ENCODE measurements around the gene ACTL8.

The ACTL8 gene

DNA sequence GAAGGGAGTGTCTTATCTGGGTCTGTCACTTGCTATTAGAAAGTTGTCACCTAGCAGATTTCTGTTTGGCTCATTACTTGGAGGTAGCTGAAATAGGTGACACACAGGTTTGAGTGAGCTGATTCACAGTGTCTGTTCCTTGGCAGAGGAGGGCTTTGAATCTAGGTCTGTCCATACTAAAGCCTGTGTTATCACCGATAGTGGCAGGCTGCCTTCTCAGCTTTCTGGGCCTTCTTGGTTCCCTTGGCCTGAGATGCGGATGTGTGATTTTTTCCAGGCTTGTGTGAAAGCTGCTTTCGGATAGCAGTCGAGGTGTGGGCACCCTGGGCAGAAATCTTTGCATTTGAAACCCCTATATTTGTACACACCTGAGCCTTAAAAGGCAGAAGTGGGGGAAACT, 73.9 kb downstream of the ACTL8 start:
- H2AFZ ChIP-seq (ENCODE audit: low read length), result no peak overlapping the region
- H3K36me3 ChIP-seq (replicated peaks; ENCODE audit: insufficient read depth, low read length), result no peaks in the 10 kb centered on the region

GRCh38 chr1:17829579-17829978, 74.4 kb downstream of the ACTL8 start:
- H3K36me3 ChIP-seq (replicated peaks; ENCODE audit: insufficient read depth, low read length), result no peaks in the 10 kb centered on the region
- no peak overlapping the region for H3K4me3 ChIP-seq (ENCODE audit: low read length)
- H3K4me2 ChIP-seq (ENCODE audit: low read depth, low read length), result no peak overlapping the region
- peaks cover 91% of the 10 kb centered on the region for H3K27me3 ChIP-seq (replicated peaks; ENCODE audit: insufficient read depth, low read length)
- DNase-seq, result no peak
- H3K79me2 ChIP-seq (ENCODE audit: low read length), result no peaks in the 10 kb centered on the region
- H2AFZ ChIP-seq (ENCODE audit: low read length), result no peak overlapping the region
- H3K9me3 ChIP-seq (replicated peaks; ENCODE audit: insufficient read depth, low read length), result no peaks in the 10 kb centered on the region
- H3K27ac ChIP-seq (ENCODE audit: low read length), result no peak overlapping the region
- H3K9ac ChIP-seq (ENCODE audit: low read length), result no peak overlapping the region
- no peaks in the 10 kb centered on the region for H3K9me2 ChIP-seq (replicated peaks; ENCODE audit: insufficient read depth, low read length)
- no peak for TF ChIP-seq CTCF (IDR thresholded peaks at IDR 0.05; ENCODE audit: low read length)
- no peak for TF ChIP-seq EZH2 (optimal IDR thresholded peaks at IDR 0.05; ENCODE audit: low read depth, low read length)
- TF ChIP-seq EZH2phosphoT487 (IDR thresholded peaks at IDR 0.05; ENCODE audit: low read length), result no peak
- H3K4me1 ChIP-seq (ENCODE audit: low read length), result no peaks in the 10 kb centered on the region
- no peaks in the 10 kb centered on the region for H4K20me1 ChIP-seq (ENCODE audit: insufficient read depth, low read length)
- H3F3A ChIP-seq (ENCODE audit: insufficient read depth, low read length), result no peaks in the 10 kb centered on the region

More for the DNA sequence above, 73.9 kb downstream of the ACTL8 start:
- peaks cover 91% of the 10 kb centered on the region for H3K27me3 ChIP-seq (replicated peaks; ENCODE audit: insufficient read depth, low read length)
- no peak for DNase-seq
- TF ChIP-seq EZH2phosphoT487 (IDR thresholded peaks at IDR 0.05; ENCODE audit: low read length) (no peak), CTCF (IDR thresholded peaks at IDR 0.05; ENCODE audit: low read length) (no peak), EZH2 (optimal IDR thresholded peaks at IDR 0.05; ENCODE audit: low read depth, low read length) (no peak)
- no peak overlapping the region for H3K4me2 ChIP-seq (ENCODE audit: low read depth, low read length)
- H3K79me2 ChIP-seq (ENCODE audit: low read length), result no peaks in the 10 kb centered on the region
- no peaks in the 10 kb centered on the region for H3F3A ChIP-seq (ENCODE audit: insufficient read depth, low read length)
- no peaks in the 10 kb centered on the region for H4K20me1 ChIP-seq (ENCODE audit: insufficient read depth, low read length)
- H3K4me3 ChIP-seq (ENCODE audit: low read length), result no peak overlapping the region
- H3K9me2 ChIP-seq (replicated peaks; ENCODE audit: insufficient read depth, low read length), result no peaks in the 10 kb centered on the region
- H3K4me1 ChIP-seq (ENCODE audit: low read length), result no peaks in the 10 kb centered on the region
- H3K9ac ChIP-seq (ENCODE audit: low read length), result no peak overlapping the region
- H3K27ac ChIP-seq (ENCODE audit: low read length), result no peak overlapping the region
- no peaks in the 10 kb centered on the region for H3K9me3 ChIP-seq (replicated peaks; ENCODE audit: insufficient read depth, low read length)

DNA sequence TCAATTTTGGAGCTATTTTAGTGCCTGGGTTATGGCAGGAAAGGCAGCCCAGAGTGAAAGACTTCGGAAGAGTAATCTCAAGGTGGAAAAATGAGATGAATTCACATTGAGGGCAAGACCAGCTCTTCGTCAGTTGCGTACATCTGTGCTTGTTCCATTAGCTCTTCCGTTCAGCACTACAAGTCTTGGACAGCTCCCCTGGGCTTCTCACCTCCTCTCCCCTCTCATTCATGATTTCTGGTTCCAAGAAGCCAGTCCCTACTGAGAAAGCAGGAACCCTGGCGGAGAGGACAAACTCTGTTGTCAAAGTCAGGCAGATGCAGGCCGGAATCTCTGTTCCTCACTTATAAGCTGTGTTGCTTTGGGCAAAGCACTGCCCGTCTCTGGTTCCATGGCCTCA, 76.5 kb downstream of the ACTL8 start:
- Histone ChIP-seq H3K9me2 (replicated peaks; ENCODE audit: insufficient read depth, low read length) (no peaks in the 10 kb centered on the region), H3F3A (ENCODE audit: insufficient read depth, low read length) (no peaks in the 10 kb centered on the region), H3K27ac (ENCODE audit: low read length) (no peak overlapping the region), H3K9me3 (replicated peaks; ENCODE audit: insufficient read depth, low read length) (no peaks in the 10 kb centered on the region), H3K36me3 (replicated peaks; ENCODE audit: insufficient read depth, low read length) (no peaks in the 10 kb centered on the region), H3K9ac (ENCODE audit: low read length) (no peak overlapping the region), H4K20me1 (ENCODE audit: insufficient read depth, low read length) (no peaks in the 10 kb centered on the region), H3K27me3 (replicated peaks; ENCODE audit: insufficient read depth, low read length) (peaks cover 92% of the 10 kb centered on the region), H3K79me2 (ENCODE audit: low read length) (no peaks in the 10 kb centered on the region), H3K4me1 (ENCODE audit: low read length) (no peaks in the 10 kb centered on the region), H3K4me2 (ENCODE audit: low read depth, low read length) (no peak overlapping the region), H2AFZ (ENCODE audit: low read length) (no peak overlapping the region), H3K4me3 (ENCODE audit: low read length) (no peak overlapping the region)
- peak; percentile 22 for DNase-seq
- no peak for TF ChIP-seq CTCF (IDR thresholded peaks at IDR 0.05; ENCODE audit: low read length)
- no peak for TF ChIP-seq EZH2 (optimal IDR thresholded peaks at IDR 0.05; ENCODE audit: low read depth, low read length)
- TF ChIP-seq EZH2phosphoT487 (IDR thresholded peaks at IDR 0.05; ENCODE audit: low read length), result no peak
